ENCODE results near the gene GNAZ.

Gene GNAZ

DNA sequence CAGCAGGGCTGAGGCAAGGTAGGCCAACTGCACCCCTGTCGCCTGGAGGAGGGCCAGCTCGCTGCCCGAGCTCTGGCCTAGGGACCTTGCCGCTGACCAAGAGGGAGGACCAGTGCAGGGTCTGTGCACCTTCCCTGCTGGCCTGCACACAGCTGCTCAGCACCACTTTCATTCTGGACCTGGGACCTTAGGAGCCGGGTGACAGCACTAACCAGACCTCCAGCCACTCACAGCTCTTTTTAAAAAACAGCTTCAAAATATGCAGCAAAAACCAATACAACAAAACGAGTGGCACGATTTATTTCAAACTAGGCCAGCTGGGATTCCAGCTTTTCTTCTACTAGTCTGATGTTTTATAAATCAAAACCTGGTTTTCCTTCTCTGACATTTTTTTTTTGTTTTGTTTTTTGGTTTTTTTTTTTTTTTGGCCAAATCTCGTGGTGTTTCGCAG, 53.5 kb downstream of the GNAZ start:
- TF ChIP-seq, protein P1, sequence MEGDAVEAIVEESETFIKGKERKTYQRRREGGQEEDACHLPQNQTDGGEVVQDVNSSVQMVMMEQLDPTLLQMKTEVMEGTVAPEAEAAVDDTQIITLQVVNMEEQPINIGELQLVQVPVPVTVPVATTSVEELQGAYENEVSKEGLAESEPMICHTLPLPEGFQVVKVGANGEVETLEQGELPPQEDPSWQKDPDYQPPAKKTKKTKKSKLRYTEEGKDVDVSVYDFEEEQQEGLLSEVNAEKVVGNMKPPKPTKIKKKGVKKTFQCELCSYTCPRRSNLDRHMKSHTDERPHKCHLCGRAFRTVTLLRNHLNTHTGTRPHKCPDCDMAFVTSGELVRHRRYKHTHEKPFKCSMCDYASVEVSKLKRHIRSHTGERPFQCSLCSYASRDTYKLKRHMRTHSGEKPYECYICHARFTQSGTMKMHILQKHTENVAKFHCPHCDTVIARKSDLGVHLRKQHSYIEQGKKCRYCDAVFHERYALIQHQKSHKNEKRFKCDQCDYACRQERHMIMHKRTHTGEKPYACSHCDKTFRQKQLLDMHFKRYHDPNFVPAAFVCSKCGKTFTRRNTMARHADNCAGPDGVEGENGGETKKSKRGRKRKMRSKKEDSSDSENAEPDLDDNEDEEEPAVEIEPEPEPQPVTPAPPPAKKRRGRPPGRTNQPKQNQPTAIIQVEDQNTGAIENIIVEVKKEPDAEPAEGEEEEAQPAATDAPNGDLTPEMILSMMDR (conservative IDR thresholded peaks at IDR 0.05) = no peak
- no peak overlapping the region for H3K27ac ChIP-seq

GRCh38 chr22:23124611-23125511, 54.5 kb downstream of the GNAZ start:
- TF ChIP-seq, protein P1 (conservative IDR thresholded peaks at IDR 0.05) = no peak
- H3K27ac ChIP-seq = no peak overlapping the region

DNA sequence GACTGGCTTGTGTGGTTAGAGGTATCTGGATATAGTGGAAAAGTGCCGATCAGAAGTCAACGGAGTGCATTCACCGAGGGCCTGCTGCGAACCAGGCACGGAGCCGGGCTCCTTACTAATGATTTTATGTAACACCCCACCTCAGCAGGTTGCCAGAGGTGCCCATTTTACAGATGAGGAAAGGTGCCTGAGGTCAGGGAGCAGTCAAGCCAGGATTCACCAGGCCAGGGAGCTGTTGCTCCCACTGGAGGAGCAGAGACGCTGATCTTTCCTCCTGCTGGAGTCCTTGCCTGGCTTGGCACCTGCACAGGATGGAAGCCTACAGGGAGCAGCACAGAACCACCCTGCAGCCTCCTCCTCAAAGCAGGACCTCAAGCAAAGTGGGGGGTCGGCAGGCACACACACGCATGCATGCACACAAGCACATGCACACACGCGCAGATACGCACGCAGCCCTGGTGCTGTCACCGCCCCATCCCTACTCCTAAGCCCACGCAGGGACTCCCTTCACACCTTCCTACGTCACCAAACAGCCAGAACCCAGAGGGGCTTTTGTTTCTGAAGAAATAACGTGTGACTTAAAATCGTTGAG, 55.3 kb downstream of the GNAZ start:
- H3K27ac ChIP-seq = no peak overlapping the region
- TF ChIP-seq, protein P1 (conservative IDR thresholded peaks at IDR 0.05) = no peak

DNA sequence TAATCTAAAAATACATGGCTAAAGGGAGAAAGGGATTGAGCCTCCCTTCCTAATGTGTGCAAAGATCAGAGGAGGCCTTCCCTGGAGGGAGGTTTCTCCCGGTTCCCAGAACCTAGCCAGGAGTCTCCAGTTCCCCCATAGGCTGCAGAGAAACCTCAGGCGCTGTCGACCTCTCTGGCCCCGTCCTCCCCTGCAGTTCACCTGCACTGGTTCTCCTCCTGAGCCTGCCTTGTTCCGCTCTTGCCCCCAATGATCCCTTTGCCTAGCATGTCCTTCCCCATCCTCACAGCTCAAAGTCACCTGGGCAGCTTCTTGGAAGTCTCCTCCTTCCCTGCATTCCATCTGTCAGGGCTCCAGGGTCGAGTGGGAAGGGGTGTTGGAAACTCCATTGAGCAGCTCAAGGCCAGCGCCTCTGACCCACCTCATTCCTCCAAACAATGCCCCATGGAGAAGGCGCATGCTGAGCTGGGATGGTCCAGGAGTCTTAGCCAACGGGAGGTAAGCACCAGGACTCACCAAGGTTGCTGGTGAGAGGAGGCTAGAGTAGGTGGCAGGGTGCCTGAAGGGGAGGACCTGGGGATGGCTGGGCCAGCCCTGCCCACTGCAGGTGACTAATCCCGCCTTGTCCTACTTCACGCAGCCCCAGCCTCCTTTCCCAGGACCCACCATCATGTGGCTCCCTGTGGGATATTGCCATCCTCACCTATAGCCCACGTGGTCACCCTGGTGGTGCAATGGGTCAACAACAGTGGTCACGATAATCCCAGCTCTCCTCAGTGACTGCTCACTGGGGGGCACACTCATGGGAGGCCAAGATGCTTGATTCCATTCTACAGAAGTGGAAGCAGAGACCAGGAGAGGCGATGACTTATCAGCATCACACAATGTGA, 56.1 kb downstream of the GNAZ start:
- TF ChIP-seq, protein P1 (conservative IDR thresholded peaks at IDR 0.05) = no peak
- no peak overlapping the region for H3K27ac ChIP-seq

GRCh38 chr22:23127055-23127756, 56.9 kb downstream of the GNAZ start:
- TF ChIP-seq, protein P1 (conservative IDR thresholded peaks at IDR 0.05) = no peak
- H3K27ac ChIP-seq = no peak overlapping the region

DNA sequence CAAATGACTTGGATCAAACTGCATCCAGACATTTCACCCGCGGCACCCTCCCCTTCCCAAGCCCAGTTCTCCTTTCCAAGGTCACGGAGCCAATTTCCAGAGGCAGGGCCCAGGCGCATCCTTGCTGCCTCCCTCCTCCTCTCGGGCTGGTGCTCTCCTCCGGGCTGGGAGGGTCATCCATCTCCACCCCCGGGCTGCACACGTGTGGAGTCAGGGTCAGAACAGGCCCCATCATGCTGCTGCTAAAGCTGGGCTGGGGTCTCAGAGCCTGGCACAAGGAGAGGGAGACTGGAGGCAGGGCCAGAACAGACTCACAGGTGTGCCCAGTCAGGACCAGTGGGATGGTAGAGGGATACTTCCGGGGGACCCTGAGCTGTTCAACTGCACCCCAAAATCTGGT, 57.5 kb downstream of the GNAZ start:
- H3K27ac ChIP-seq = no peak overlapping the region
- TF ChIP-seq, protein P1 (conservative IDR thresholded peaks at IDR 0.05) = no peak
